Naive thymus-derived CD4-positive, alpha-beta T cell (primary cell): ENCODE data around the gene RLN1. TPM values are rescaled to one million over a fixed set of nuclear protein-coding genes. Genes with fewer than 3 reads are reported as not detected.

Experiments
- ATAC-seq: fragments of 150-1000 bp; cut with Tn5 transposase; 2 replicates; pipeline ENCODE4 v1.10.0; 2021; ENCODE audit warnings: mild to moderate bottlenecking, moderate library complexity
- CTCF ChIA-PET: fragments of 350-600 bp; sonication (Branson Sonifier 250); formaldehyde crosslinking; loops from one replicate; lab custom pipeline; 2021; ENCODE audit warnings: antibody characterized with exemption; lab: Charles Lee
- POLR2A ChIA-PET: fragments of 350-600 bp; sonication (Branson Sonifier 250); formaldehyde crosslinking; loops from one replicate; lab custom pipeline; 2021; ENCODE audit warnings: antibody characterized with exemption, inconsistent platforms; lab: Charles Lee
- DNase-seq, 9 donors: peaks; one replicate each; pipeline versions ENCODE4 v3.0.0 to v3.0.0-alpha.2; 2020 to 2022; ENCODE audit warnings: mixed read lengths in 1 of 9
- H3K27ac ChIP-seq: one replicate; pipeline ENCODE4 v1.7.0; 2013; ENCODE audit warnings: mild to moderate bottlenecking, low read depth, low read length, moderate library complexity
- H3K27me3 ChIP-seq, 2 donors: one replicate each; pipeline ENCODE4 v1.7.0; 2013; ENCODE audit warnings: low read length in 2 of 2, mild to moderate bottlenecking in 2 of 2, moderate library complexity in 2 of 2; ENCODE audit not compliant: control insufficient read depth in 2 of 2, insufficient read depth in 2 of 2
- H3K36me3 ChIP-seq, 3 experiments: 1 replicate in 2 of 3; 2 replicates in 1 of 3; pipeline ENCODE4 v1.7.0; 2013; ENCODE audit warnings: low read length in 3 of 3, mild to moderate bottlenecking in 3 of 3, moderate library complexity in 1 of 3; ENCODE audit not compliant: insufficient read depth in 3 of 3, control insufficient read depth in 2 of 3
- H3K4me1 ChIP-seq, 2 donors: one replicate each; pipeline ENCODE4 v1.7.0; 2013; ENCODE audit warnings: low read length in 2 of 2, mild to moderate bottlenecking in 2 of 2, moderate library complexity in 1 of 2; ENCODE audit not compliant: control insufficient read depth in 2 of 2, insufficient read depth in 2 of 2
- H3K4me3 ChIP-seq: 2 replicates; pipeline ENCODE4 v1.7.0; 2013; ENCODE audit warnings: mild to moderate bottlenecking, low read length
- H3K9me3 ChIP-seq, 3 experiments: 1 replicate in 2 of 3; 2 replicates in 1 of 3; pipeline ENCODE4 v1.7.0; 2013; ENCODE audit warnings: low read length in 3 of 3; ENCODE audit not compliant: control insufficient read depth in 2 of 3
- H3K27ac Mint-ChIP-seq, 9 donors: one replicate each; pipeline ENCODE4 v1.8.0; 2020 to 2022; ENCODE audit warnings: mixed read lengths in 9 of 9, mild to moderate bottlenecking in 8 of 9, moderate library complexity in 5 of 9, inconsistent platforms in 2 of 9
- H3K27me3 Mint-ChIP-seq, 5 donors: one replicate each; pipeline ENCODE4 v1.8.0; 2021 to 2022; ENCODE audit warnings: mixed read lengths in 5 of 5, mild to moderate bottlenecking in 1 of 5
- H3K36me3 Mint-ChIP-seq, 5 donors: one replicate each; pipeline ENCODE4 v1.8.0; 2020 to 2022; ENCODE audit warnings: mixed read lengths in 5 of 5, mild to moderate bottlenecking in 3 of 5, inconsistent platforms in 1 of 5
- H3K4me1 Mint-ChIP-seq, 7 donors: one replicate each; pipeline ENCODE4 v1.8.0; 2020 to 2022; ENCODE audit warnings: mixed read lengths in 7 of 7, mild to moderate bottlenecking in 3 of 7, inconsistent platforms in 1 of 7
- H3K4me3 Mint-ChIP-seq, 10 donors: one replicate each; pipeline ENCODE4 v1.8.0; 2020 to 2022; ENCODE audit warnings: mild to moderate bottlenecking in 10 of 10, mixed read lengths in 10 of 10, moderate library complexity in 6 of 10, inconsistent platforms in 2 of 10
- H3K9me3 Mint-ChIP-seq, 11 donors: one replicate each; pipeline ENCODE4 v1.8.0; 2020 to 2022; ENCODE audit warnings: mixed read lengths in 11 of 11, mild to moderate bottlenecking in 4 of 11, inconsistent platforms in 1 of 11, moderate library complexity in 1 of 11
- intact Hi-C, 2 donors: fragments of 100-400 bp; cut with micrococcal nuclease; formaldehyde crosslinking; loops; one replicate each; pipeline ENCODE4 v1.15.1; 2023
- polyA plus RNA-seq, 2 donors: library from polyadenylated mRNA; unstranded; fragments of 300-500 nt; fragmentation: Illumina TruSeq; gene quantifications; one replicate each; pipeline ENCODE4 v1.2.3, GENCODE V29; 2021
- total RNA-seq, 6 experiments: library from RNA in 5 of 6; stranded (reverse) in 5 of 6; gene quantifications; 1 replicate in 5 of 6; 2 replicates in 1 of 6; pipeline ENCODE4 v1.2.3 and lab custom pipeline; 2021 to 2026

The RLN1 gene
- total and polyA plus RNA-seq, 7 experiments from 2014 or later = 0.71 to 6.6 (median 2.3) TPM

- Mint-ChIP-seq H3K36me3 (peaks cover 3 to 14% (median 4%) of the 10 kb centered on the region in 5 donors), H3K9me3 (peaks cover 4 to 40% (median 17%) of the 10 kb centered on the region in 11 donors), H3K4me1 (peaks cover 0 to 7% (median 0%) of the 10 kb centered on the region in 7 donors), H3K27ac (no peak overlapping the region), H3K4me3 (no peak overlapping the region), H3K27me3 (peaks cover 0 to 35% (median 0%) of the 10 kb centered on the region in 5 donors)
- H3K4me1 ChIP-seq = no peaks in the 10 kb centered on the region
- H3K27me3 ChIP-seq = no peaks in the 10 kb centered on the region
- no peaks in the 10 kb centered on the region for H3K9me3 ChIP-seq
- no peak overlapping the region for H3K4me3 ChIP-seq
- no peak overlapping the region for H3K27ac ChIP-seq
- intact Hi-C loops = no loop called here
- DNase-seq (no peak), ATAC-seq (no peak)
- H3K36me3 ChIP-seq = no peaks in the 10 kb centered on the region
- CTCF ChIA-PET = no interaction called here
- POLR2A ChIA-PET = no interaction called here
These were observed 53.4 kb downstream of the RLN1 start for GRCh38 chr9:5286262-5286661.

Other genes with a start within 250 kb of the RLN1 start
- not detected for gene INSL6, start 154.2 kb downstream of the RLN1 start, total RNA-seq
- under 1 TPM in 1 of 2 donors, not detected in 1; 0.15 TPM for gene INSL6, start 154.2 kb downstream of the RLN1 start, polyA plus RNA-seq
- not detected for gene INSL4, start 108.5 kb downstream of the RLN1 start, total RNA-seq
- gene INSL4, start 108.5 kb downstream of the RLN1 start, polyA plus RNA-seq = not detected
- gene RLN2, start 35.2 kb downstream of the RLN1 start, total RNA-seq = 1 to 10 TPM in 4 of 5 experiments, under 1 TPM in 1; 0.72 to 5.9 (median 1.9) TPM
- 1 to 10 TPM; 5.6 to 7.4 TPM for gene RLN2, start 35.2 kb downstream of the RLN1 start, polyA plus RNA-seq
- 10 to 100 TPM; 15.8 to 31.7 (median 16.8) TPM for gene PLGRKT, start 98.0 kb upstream of the RLN1 start, total RNA-seq
- gene PLGRKT, start 98.0 kb upstream of the RLN1 start, polyA plus RNA-seq = 10 to 100 TPM; 41.9 to 79.6 TPM
- 10 to 100 TPM in 1 of 5 experiments, 1 to 10 TPM in 4; 2.9 to 38.7 (median 7.8) TPM for gene CD274, start 110.7 kb upstream of the RLN1 start, total RNA-seq
- gene CD274, start 110.7 kb upstream of the RLN1 start, polyA plus RNA-seq = 1 to 10 TPM; 2.0 to 3.1 TPM
- gene PDCD1LG2, start 170.7 kb upstream of the RLN1 start, total RNA-seq = 1 to 10 TPM in 1 of 5 experiments, under 1 TPM in 4; 0.16 to 7.4 (median 0.32) TPM
- gene PDCD1LG2, start 170.7 kb upstream of the RLN1 start, polyA plus RNA-seq = not detected